H1 (cell line): Measurements from ENCODE around the gene SCN10A. TPM values are rescaled to one million over a fixed set of nuclear protein-coding genes. Genes with fewer than 3 reads are reported as not detected.
A peak's percentile ranks its signal among the peaks of the same experiment; 100 is the strongest.

Source experiments
- CTCF ChIA-PET: fragments of 300-600 bp; sonication (Branson Sonifier 250); formaldehyde crosslinking; loops from one replicate; lab custom pipeline; 2021; ENCODE audit not compliant: partially characterized antibody; lab: Charles Lee
- POLR2A ChIA-PET: fragments of 300-600 bp; sonication (Branson Sonifier 250); formaldehyde crosslinking; loops from one replicate; lab custom pipeline; 2021; ENCODE audit warnings: inconsistent platforms; ENCODE audit not compliant: partially characterized antibody; lab: Charles Lee
- DNase-seq, 2 experiments: peaks; one replicate each; pipeline versions ENCODE4 v3.0.0 to v3.0.0-alpha.2; 2010 to 2022; ENCODE audit warnings: low spot score in 2 of 2, low read depth in 1 of 2, mixed read lengths in 1 of 2
- FAIRE-seq: peaks from 2 replicates; lab custom pipeline; 2011; peaks lifted over from hg19 to GRCh38; lab: Jason Lieb, UNC
- H2AFZ ChIP-seq: 2 replicates; pipeline ENCODE4 v1.8.1; 2012; ENCODE audit warnings: low read length, inconsistent platforms
- H2AK5ac ChIP-seq: 2 replicates; pipeline ENCODE4 v1.6.1; 2013; ENCODE audit warnings: low read depth, low read length
- H2BK120ac ChIP-seq: replicated peaks from 2 replicates; pipeline ENCODE3; 2013; ENCODE audit warnings: low read depth, low read length, inconsistent platforms
- H2BK12ac ChIP-seq: 2 replicates; pipeline ENCODE4 v1.6.1; 2013; ENCODE audit warnings: low read depth, low read length
- H2BK15ac ChIP-seq: 2 replicates; pipeline ENCODE4 v1.6.1; 2013; ENCODE audit warnings: low read length
- H2BK20ac ChIP-seq: 2 replicates; pipeline ENCODE4 v1.6.1; 2013; ENCODE audit warnings: low read length
- H2BK5ac ChIP-seq: 2 replicates; pipeline ENCODE4 v1.6.1; 2013; ENCODE audit warnings: low read depth, low read length
- H3K14ac ChIP-seq: 2 replicates; pipeline ENCODE4 v1.6.1; 2013; ENCODE audit warnings: inconsistent platforms; ENCODE audit not compliant: insufficient read length
- H3K18ac ChIP-seq: 2 replicates; pipeline ENCODE4 v1.6.1; 2013; ENCODE audit warnings: low read length; ENCODE audit errors: extremely low read depth
- H3K23ac ChIP-seq: 2 replicates; pipeline ENCODE4 v1.6.1; 2013; ENCODE audit warnings: inconsistent platforms; ENCODE audit not compliant: insufficient read length
- H3K23me2 ChIP-seq: 2 replicates; pipeline ENCODE4 v1.6.1; 2013; ENCODE audit warnings: low read depth, low read length
- H3K27ac ChIP-seq: 2 replicates; pipeline ENCODE4 v1.6.1; 2011; ENCODE audit warnings: low read depth, low read length, inconsistent platforms
- H3K27me3 ChIP-seq, 4 experiments: replicated peaks in 1 of 4; 1 replicate in 1 of 4; 2 replicates in 3 of 4; pipeline versions ENCODE4 v1.6.1 to v1.8.1; 2011 to 2013; ENCODE audit warnings: low read length in 3 of 4, mild to moderate bottlenecking in 3 of 4, inconsistent platforms in 2 of 4, mixed read lengths in 2 of 4, moderate library complexity in 1 of 4; ENCODE audit not compliant: control insufficient read depth in 3 of 4, insufficient read depth in 3 of 4; ENCODE audit errors: extremely low read depth in 1 of 4
- H3K36me3 ChIP-seq, 4 experiments: 2 replicates each; pipeline versions ENCODE4 v1.6.1 to v1.8.1; 2011 to 2013; ENCODE audit warnings: mild to moderate bottlenecking in 4 of 4, low read length in 3 of 4, moderate library complexity in 2 of 4, control low read depth in 1 of 4, inconsistent platforms in 1 of 4; ENCODE audit not compliant: insufficient read depth in 4 of 4, control insufficient read depth in 2 of 4
- H3K4ac ChIP-seq: replicated peaks from 2 replicates; pipeline ENCODE3; 2013; ENCODE audit warnings: low read length, low read depth, mixed read lengths, inconsistent platforms; ENCODE audit not compliant: insufficient read length
- H3K4me1 ChIP-seq, 4 experiments: replicated peaks in 1 of 4; 1 replicate in 1 of 4; 2 replicates in 3 of 4; pipeline versions ENCODE4 v1.6.1 to v1.8.1; 2011 to 2013; ENCODE audit warnings: low read length in 3 of 4, inconsistent platforms in 2 of 4, mixed read lengths in 1 of 4; ENCODE audit not compliant: insufficient read depth in 4 of 4, control insufficient read depth in 3 of 4
- H3K4me2 ChIP-seq, 2 experiments: 2 replicates each; pipeline versions ENCODE4 v1.6.1 to v1.8.1; 2011 to 2013; ENCODE audit warnings: low read depth in 2 of 2, low read length in 2 of 2, control low read depth in 1 of 2, inconsistent platforms in 1 of 2, mild to moderate bottlenecking in 1 of 2; ENCODE audit not compliant: insufficient read depth in 1 of 2
- H3K4me3 ChIP-seq, 4 experiments: fragments of 200-600, 300-600 bp in 1 of 4; sonication (generic), shearing (Covaris generic), sonication (Bioruptor Twin) in 1 of 4; 2 replicates each; pipeline versions ENCODE4 v1.5.1 to v1.8.1; 2011 to 2016; ENCODE audit warnings: low read length in 4 of 4, low read depth in 3 of 4, control low read depth in 2 of 4, inconsistent platforms in 2 of 4, mild to moderate bottlenecking in 2 of 4, mixed read lengths in 1 of 4, moderate library complexity in 1 of 4; ENCODE audit not compliant: insufficient read depth in 2 of 4; ENCODE audit errors: extremely low read depth in 1 of 4
- H3K56ac ChIP-seq: replicated peaks from 2 replicates; pipeline ENCODE3; 2013; ENCODE audit warnings: low read depth, mild to moderate bottlenecking, mixed read lengths, low read length, inconsistent platforms; ENCODE audit not compliant: insufficient read length
- H3K79me1 ChIP-seq: 2 replicates; pipeline ENCODE4 v1.6.1; 2013; ENCODE audit warnings: low read depth, low read length, control low read depth
- H3K79me2 ChIP-seq, 2 experiments: 2 replicates each; pipeline versions ENCODE4 v1.6.1 to v1.8.1; 2012 to 2013; ENCODE audit warnings: low read length in 2 of 2, mild to moderate bottlenecking in 2 of 2, inconsistent platforms in 1 of 2; ENCODE audit not compliant: insufficient read depth in 2 of 2, control insufficient read depth in 1 of 2
- H3K9ac ChIP-seq, 4 experiments: replicated peaks in 1 of 4; 1 replicate in 1 of 4; 2 replicates in 3 of 4; pipeline versions ENCODE4 v1.6.1 to v1.8.1; 2011 to 2013; ENCODE audit warnings: low read depth in 3 of 4, low read length in 3 of 4, control low read depth in 2 of 4, mild to moderate bottlenecking in 2 of 4, moderate library complexity in 2 of 4, inconsistent platforms in 1 of 4; ENCODE audit errors: extremely low read depth in 1 of 4
- H3K9me3 ChIP-seq, 2 experiments: 2 replicates each; pipeline versions ENCODE4 v1.6.1 to v1.8.1; 2012 to 2013; ENCODE audit warnings: mild to moderate bottlenecking in 2 of 2, moderate library complexity in 2 of 2, control low read depth in 1 of 2, inconsistent platforms in 1 of 2, low read depth in 1 of 2, low read length in 1 of 2, mixed read lengths in 1 of 2; ENCODE audit not compliant: insufficient read depth in 2 of 2
- H4K20me1 ChIP-seq, 2 experiments: replicated peaks in 1 of 2; 2 replicates each; pipeline versions ENCODE3 to v1.8.1; 2011 to 2013; ENCODE audit warnings: inconsistent platforms in 2 of 2, low read length in 2 of 2, mild to moderate bottlenecking in 1 of 2; ENCODE audit not compliant: insufficient read depth in 2 of 2, control insufficient read depth in 1 of 2
- H4K5ac ChIP-seq: 2 replicates; pipeline ENCODE4 v1.6.1; 2013; ENCODE audit warnings: low read length, low read depth, mixed read lengths, inconsistent platforms; ENCODE audit not compliant: insufficient read length
- H4K8ac ChIP-seq: 2 replicates; pipeline ENCODE4 v1.8.0; 2013; ENCODE audit warnings: mild to moderate bottlenecking, moderate library complexity, low read length, inconsistent platforms; ENCODE audit not compliant: insufficient read depth; ENCODE audit errors: extremely low read depth
- H4K91ac ChIP-seq: replicated peaks from 2 replicates; pipeline ENCODE3; 2013; ENCODE audit warnings: low read length, mixed read lengths, inconsistent platforms; ENCODE audit not compliant: insufficient read length
- EP300 ChIP-seq, 2 experiments: IDR thresholded peaks; 1 replicate in 1 of 2; 2 replicates in 1 of 2; pipeline ENCODE4 v1.6.1; 2011 to 2012; ENCODE audit warnings: low read depth in 2 of 2, low read length in 2 of 2, mild to moderate bottlenecking in 2 of 2, borderline replicate concordance in 1 of 2, inconsistent platforms in 1 of 2, moderate library complexity in 1 of 2
- GTF2F1 ChIP-seq: IDR thresholded peaks from 2 replicates; pipeline ENCODE4 v1.6.1; 2012; ENCODE audit warnings: low read depth, low read length, improper control_type of control experiment, borderline replicate concordance
- NANOG ChIP-seq: IDR thresholded peaks from 2 replicates; pipeline ENCODE4 v1.6.1; 2011; ENCODE audit warnings: low read length, low read depth, mild to moderate bottlenecking, inconsistent platforms; ENCODE audit not compliant: insufficient read depth, poor library complexity, severe bottlenecking
- SIRT6 ChIP-seq: IDR thresholded peaks from one replicate; pipeline ENCODE4 v1.7.1; 2012; ENCODE audit warnings: low read length, inconsistent platforms
- SIX5 ChIP-seq: IDR thresholded peaks from 2 replicates; pipeline ENCODE4 v1.6.1; 2011; ENCODE audit warnings: mild to moderate bottlenecking, low read depth, low read length
- SP2 ChIP-seq: IDR thresholded peaks from 2 replicates; pipeline ENCODE4 v1.6.1; 2012; ENCODE audit warnings: mild to moderate bottlenecking, low read length, inconsistent platforms
- WGBS, 2 experiments: shearing (Covaris generic) in 1 of 2; methylation state at CpG; one replicate each; pipeline versions ENCODE4 v1.1.6 to v1.1.7; 2013 to 2015; ENCODE audit warnings: low lambda C conversion rate in 2 of 2, mixed read lengths in 2 of 2, inconsistent platforms in 1 of 2, low coverage in 1 of 2, missing lambda C conversion rate in 1 of 2; ENCODE audit not compliant: insufficient replicate concordance in 2 of 2, insufficient coverage in 1 of 2, insufficient read length in 1 of 2; ENCODE audit errors: extremely low coverage in 1 of 2, missing lambda C conversion rate in 1 of 2; 5-methylcytosine and 5-hydroxymethylcytosine counted together
- polyA plus RNA-seq, 7 experiments: library from polyadenylated mRNA; depleted of rRNA in 3 of 7; stranded (reverse) in 5 of 7; unstranded in 2 of 7; fragments of >200 nt in 5 of 7; fragments of 200-250 nt in 2 of 7; gene quantifications; 1 replicate in 5 of 7; 2 replicates in 1 of 7; 4 replicates in 1 of 7; pipeline versions ENCODE4 v1.2.1 to v1.2.3, GENCODE V29; 2011 to 2013; ENCODE audit warnings: missing spikeins in 2 of 7, mixed read lengths in 2 of 7
- total RNA-seq: library from RNA; stranded (reverse); fragmentation: NEBNext Ultra II Directional; extraction: Animal tissue kit (Norgen Biotek cat#: 25700); gene quantifications from 2 replicates; pipeline ENCODE4 v1.2.1, GENCODE V29; 2021

The SCN10A gene
- total and polyA plus RNA-seq, 2 of the 8 experiments (the other 6 are each of a cell fraction or from before 2014, with no cell fraction given) = not detected

DNA sequence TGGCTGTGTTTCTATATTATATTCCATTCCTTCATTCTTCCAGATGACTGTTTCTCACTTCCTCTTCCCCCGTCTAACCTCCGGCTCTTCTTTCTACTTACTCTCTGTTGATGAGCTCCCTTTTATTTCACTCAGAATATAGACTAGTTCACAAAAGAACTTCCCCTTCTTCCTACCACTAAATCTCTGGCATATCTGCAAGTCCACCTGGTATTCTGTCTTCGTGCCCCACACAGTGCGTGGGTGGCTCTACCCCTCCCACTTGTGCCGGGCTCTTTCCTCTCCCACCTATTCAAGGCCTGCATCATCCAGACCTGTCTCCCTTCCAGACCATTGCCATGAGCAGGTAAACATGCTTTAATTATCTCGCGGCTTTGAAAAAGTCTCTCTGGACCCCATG, 73.0 kb downstream of the SCN10A start:
- peaks cover 0 to 3% (median 0%) of the 10 kb centered on the region in 4 experiments; a peak in 1 of 7 replicates for H3K4me1 ChIP-seq
- H3K4me3 ChIP-seq = no peak overlapping the region
- H3K27me3 ChIP-seq = no peaks in the 10 kb centered on the region
- H3K14ac ChIP-seq = no peak overlapping the region
- CTCF ChIA-PET = interaction anchor here (0.6 to 1.7 kb wide), 4 partner anchors 14 to 397 kb away, joined by 3 to 5 read pairs (median 3); partner anchors contain the start of gene XYLB
- H2AK5ac ChIP-seq = no peak overlapping the region
- H3K56ac ChIP-seq = no peak overlapping the region
- no peak overlapping the region for H3K23ac ChIP-seq
- H2BK5ac ChIP-seq = no peak overlapping the region
- TF ChIP-seq SIRT6 (no peak), SIX5 (no peak), GTF2F1 (no peak), SP2 (no peak), NANOG (no peak), EP300 (IDR thresholded peaks at IDR 0.05; ENCODE audit: borderline replicate concordance in 1 of 2, low read depth in 2 of 2, low read length in 2 of 2) (no peak)
- no peaks in the 10 kb centered on the region for H3K23me2 ChIP-seq
- no peak for FAIRE-seq
- H3K79me2 ChIP-seq = no peaks in the 10 kb centered on the region
- H4K5ac ChIP-seq = no peak overlapping the region
- H3K9me3 ChIP-seq = no peaks in the 10 kb centered on the region
- no peak overlapping the region for H2BK12ac ChIP-seq
- H4K8ac ChIP-seq = no peak overlapping the region
- H3K4ac ChIP-seq = no peak overlapping the region
- DNase-seq = peak in 1 of 2 experiments; percentile 11
- no peak overlapping the region for H3K4me2 ChIP-seq
- no peak overlapping the region for H3K18ac ChIP-seq
- H3K79me1 ChIP-seq = no peaks in the 10 kb centered on the region
- H4K91ac ChIP-seq = no peak overlapping the region
- POLR2A ChIA-PET = no interaction called here
- H2BK20ac ChIP-seq = no peak overlapping the region
- no peaks in the 10 kb centered on the region for H4K20me1 ChIP-seq
- H2AFZ ChIP-seq = no peak overlapping the region
- 78% methylated on average over 7 of the region's 7 CpGs; no CpG with 5 or more reads in 1 of the 2 experiments for WGBS, 2 experiments
- no peak overlapping the region for H3K9ac ChIP-seq
- H3K36me3 ChIP-seq = no peaks in the 10 kb centered on the region
- no peak overlapping the region for H3K27ac ChIP-seq
- H2BK120ac ChIP-seq = no peak overlapping the region
- no peak overlapping the region for H2BK15ac ChIP-seq
